ENCODE results near the gene DEK. TPM values are rescaled to one million over a fixed set of nuclear protein-coding genes. Genes with fewer than 3 reads are reported as not detected.

Gene DEK
- total RNA-seq, 2 experiments from 2014 or later, result 52.7 to 56.7 TPM

DNA sequence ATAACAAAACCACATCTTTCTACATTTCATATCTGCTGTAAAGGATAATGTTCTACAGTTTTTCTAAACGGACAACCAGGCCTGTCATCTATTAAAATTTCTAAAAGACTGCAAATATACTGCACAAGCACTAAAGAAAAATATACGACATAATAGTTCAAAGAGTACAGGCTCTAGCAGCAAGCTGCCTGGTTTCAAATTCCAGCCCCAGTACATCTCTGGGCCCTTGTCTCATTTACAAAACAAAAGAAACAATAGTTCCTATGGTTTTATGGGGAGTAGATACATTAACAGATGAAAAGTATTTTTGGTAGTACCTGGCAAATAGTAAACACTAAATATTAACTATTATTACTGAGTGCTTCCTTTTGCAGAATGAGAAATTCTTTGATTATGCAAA is 24.1 kb downstream of the DEK start:
- peaks cover 89% of the 10 kb centered on the region for H3K36me3 Mint-ChIP-seq (ENCODE audit: low read depth)
- H3K27me3 ChIP-seq (ENCODE audit: control insufficient read depth in 1 of 2, insufficient read depth in 2 of 2, low read length in 2 of 2), result no peaks in the 10 kb centered on the region
- peak overlapping the region; percentile 74 for H3K27ac Mint-ChIP-seq
- peaks cover 55% of the 10 kb centered on the region for H3K36me3 ChIP-seq (ENCODE audit: insufficient read depth, low read length)
- no peaks in the 10 kb centered on the region for H3K9me3 Mint-ChIP-seq
- H3K4me1 Mint-ChIP-seq (ENCODE audit: low read depth), result peaks cover 42% of the 10 kb centered on the region
- TF ChIP-seq, protein P1, sequence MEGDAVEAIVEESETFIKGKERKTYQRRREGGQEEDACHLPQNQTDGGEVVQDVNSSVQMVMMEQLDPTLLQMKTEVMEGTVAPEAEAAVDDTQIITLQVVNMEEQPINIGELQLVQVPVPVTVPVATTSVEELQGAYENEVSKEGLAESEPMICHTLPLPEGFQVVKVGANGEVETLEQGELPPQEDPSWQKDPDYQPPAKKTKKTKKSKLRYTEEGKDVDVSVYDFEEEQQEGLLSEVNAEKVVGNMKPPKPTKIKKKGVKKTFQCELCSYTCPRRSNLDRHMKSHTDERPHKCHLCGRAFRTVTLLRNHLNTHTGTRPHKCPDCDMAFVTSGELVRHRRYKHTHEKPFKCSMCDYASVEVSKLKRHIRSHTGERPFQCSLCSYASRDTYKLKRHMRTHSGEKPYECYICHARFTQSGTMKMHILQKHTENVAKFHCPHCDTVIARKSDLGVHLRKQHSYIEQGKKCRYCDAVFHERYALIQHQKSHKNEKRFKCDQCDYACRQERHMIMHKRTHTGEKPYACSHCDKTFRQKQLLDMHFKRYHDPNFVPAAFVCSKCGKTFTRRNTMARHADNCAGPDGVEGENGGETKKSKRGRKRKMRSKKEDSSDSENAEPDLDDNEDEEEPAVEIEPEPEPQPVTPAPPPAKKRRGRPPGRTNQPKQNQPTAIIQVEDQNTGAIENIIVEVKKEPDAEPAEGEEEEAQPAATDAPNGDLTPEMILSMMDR (IDR thresholded peaks at IDR 0.05), result no peak
- ATAC-seq (ENCODE audit: poor library complexity), result no peak
- no peak for DNase-seq
- intact Hi-C loops (cut with DNase I, micrococcal nuclease), result no loop called here
- H3K4me1 ChIP-seq (ENCODE audit: insufficient read depth, low read length), result peaks cover 11% of the 10 kb centered on the region
- no peaks in the 10 kb centered on the region for H3K27me3 Mint-ChIP-seq
- H3K4me3 Mint-ChIP-seq, result no peak overlapping the region
- no peak overlapping the region for H3K4me3 ChIP-seq (ENCODE audit: low read length)
- CTCF ChIA-PET, result no interaction called here
- H3K9me3 ChIP-seq (ENCODE audit: control insufficient read depth in 1 of 2, insufficient read depth in 1 of 2, low read length in 2 of 2), result no peaks in the 10 kb centered on the region
- POLR2A ChIA-PET, result no interaction called here
- H3K27ac ChIP-seq (ENCODE audit: low read depth in 1 of 2, low read length in 2 of 2), result no peak overlapping the region

DNA sequence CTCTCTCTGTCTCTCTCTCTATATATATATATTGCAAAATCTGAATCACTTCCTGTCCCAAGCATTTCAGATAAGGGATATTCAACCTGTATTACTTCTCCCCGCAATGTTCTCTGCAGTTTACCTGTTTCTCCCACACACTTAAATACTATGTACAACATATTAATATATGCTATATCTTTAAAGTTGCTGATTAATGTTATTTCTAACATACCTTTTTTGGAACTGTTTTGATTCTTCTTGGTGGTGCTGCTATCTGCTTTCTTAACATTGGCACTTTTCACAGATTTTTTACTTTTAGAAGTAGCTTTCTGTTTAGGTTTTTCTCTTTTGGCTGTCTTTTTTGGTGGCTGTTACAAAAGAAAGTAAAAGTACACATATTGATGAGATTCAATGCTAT is 27.2 kb downstream of the DEK start:
- Histone ChIP-seq H3K9me3 (ENCODE audit: control insufficient read depth in 1 of 2, insufficient read depth in 1 of 2, low read length in 2 of 2) (no peaks in the 10 kb centered on the region), H3K27me3 (ENCODE audit: control insufficient read depth in 1 of 2, insufficient read depth in 2 of 2, low read length in 2 of 2) (no peaks in the 10 kb centered on the region), H3K4me1 (ENCODE audit: insufficient read depth, low read length) (peaks cover 4% of the 10 kb centered on the region), H3K27ac (ENCODE audit: low read depth in 1 of 2, low read length in 2 of 2) (no peak overlapping the region), H3K4me3 (ENCODE audit: low read length) (no peak overlapping the region), H3K36me3 (ENCODE audit: insufficient read depth, low read length) (peaks cover 44% of the 10 kb centered on the region)
- Mint-ChIP-seq H3K9me3 (peaks cover 9% of the 10 kb centered on the region), H3K27me3 (no peaks in the 10 kb centered on the region), H3K36me3 (ENCODE audit: low read depth) (peaks cover 89% of the 10 kb centered on the region), H3K27ac (no peak overlapping the region), H3K4me1 (ENCODE audit: low read depth) (peaks cover 18% of the 10 kb centered on the region), H3K4me3 (no peak overlapping the region)
- TF ChIP-seq, protein P1 (IDR thresholded peaks at IDR 0.05), result no peak
- DNase-seq (no peak), ATAC-seq (ENCODE audit: poor library complexity) (no peak)
- ChIA-PET CTCF (no interaction called here), POLR2A (no interaction called here)
- intact Hi-C loops (cut with DNase I, micrococcal nuclease), result no loop called here

DNA sequence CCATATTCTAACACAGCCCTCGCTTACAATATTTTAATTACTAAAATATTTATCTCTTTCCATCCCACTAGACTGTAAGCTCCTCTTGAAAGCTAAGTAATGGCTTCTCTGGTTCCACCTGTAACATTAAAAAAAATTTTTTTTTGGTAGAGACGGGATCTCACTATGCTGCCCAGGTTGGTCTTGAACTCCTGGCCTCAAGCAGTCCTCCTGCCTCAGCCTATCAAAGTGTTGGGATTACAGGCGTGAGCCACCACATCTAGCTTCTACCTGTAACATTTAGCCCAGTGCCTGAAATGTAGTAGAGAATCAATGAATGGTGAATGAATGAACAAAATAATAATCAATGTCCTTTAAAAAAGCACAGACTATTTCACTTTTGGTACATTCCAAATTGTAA is 28.8 kb downstream of the DEK start:
- no peak overlapping the region for H3K27ac Mint-ChIP-seq
- POLR2A ChIA-PET, result interaction anchor here (0.7 kb wide), 1 partner anchor 25 kb away, joined by 3 read pairs; no protein-coding TSS in a partner anchor
- DNase-seq (no peak), ATAC-seq (ENCODE audit: poor library complexity) (no peak)
- CTCF ChIA-PET, result interaction anchor here (0.9 kb wide), 1 partner anchor 35 kb away, joined by 3 read pairs; no protein-coding TSS in a partner anchor
- H3K27me3 Mint-ChIP-seq, result no peaks in the 10 kb centered on the region
- no peak overlapping the region for H3K4me3 Mint-ChIP-seq
- intact Hi-C loops (cut with DNase I, micrococcal nuclease), result no loop called here
- H3K4me1 Mint-ChIP-seq (ENCODE audit: low read depth), result peaks cover 8% of the 10 kb centered on the region
- peaks cover 93% of the 10 kb centered on the region for H3K36me3 Mint-ChIP-seq (ENCODE audit: low read depth)
- Histone ChIP-seq H3K4me3 (ENCODE audit: low read length) (no peak overlapping the region), H3K36me3 (ENCODE audit: insufficient read depth, low read length) (peaks cover 47% of the 10 kb centered on the region), H3K4me1 (ENCODE audit: insufficient read depth, low read length) (no peaks in the 10 kb centered on the region), H3K27ac (ENCODE audit: low read depth in 1 of 2, low read length in 2 of 2) (no peak overlapping the region), H3K27me3 (ENCODE audit: control insufficient read depth in 1 of 2, insufficient read depth in 2 of 2, low read length in 2 of 2) (no peaks in the 10 kb centered on the region), H3K9me3 (ENCODE audit: control insufficient read depth in 1 of 2, insufficient read depth in 1 of 2, low read length in 2 of 2) (no peaks in the 10 kb centered on the region)
- H3K9me3 Mint-ChIP-seq, result peaks cover 15% of the 10 kb centered on the region
- TF ChIP-seq, protein P1 (IDR thresholded peaks at IDR 0.05), result no peak

Data from CD4-positive, alpha-beta T cell (primary cell).